NCI-H510A treated with DMSO at 0.1 percent for 48 hours (cell line): Measurements from ENCODE around the gene MYO1C.
"Not testable (repeated sequence)": the region's sequence is repeated elsewhere in the genome, so short reads cannot be mapped to it uniquely, and the experiment has no call there.

Source experiments
- DNase-seq: peaks from one replicate; lab custom pipeline; 2025; lab: John Stamatoyannopoulos, UW

The MYO1C gene

GRCh38 chr17:1462164-1463112 is 30.0 kb downstream of the MYO1C start:
- peak; percentile 14 for DNase-seq

- DNase-seq = no peak
Measured at GRCh38 chr17:1461198-1461944, 31.1 kb downstream of the MYO1C start.

GRCh38 chr17:1460233-1460632 is 32.3 kb downstream of the MYO1C start:
- no peak for DNase-seq

- DNase-seq = peak; percentile 81
Measured at GRCh38 chr17:1455797-1456599, 36.5 kb downstream of the MYO1C start, which contains the start of gene CRK. CRK (minus strand) TSS chr17:1456232; CDS start chr17:1456117, 115 bp downstream.

GRCh38 chr17:1455291-1455796 is 37.1 kb downstream of the MYO1C start:
- DNase-seq = peak; percentile 23

GRCh38 chr17:1454541-1454940 is 37.9 kb downstream of the MYO1C start:
- no peak for DNase-seq

GRCh38 chr17:1453694-1454093 is 38.8 kb downstream of the MYO1C start:
- DNase-seq = not testable (repeated sequence)

- DNase-seq = no peak
Measured at GRCh38 chr17:1452836-1453235, 39.6 kb downstream of the MYO1C start.

- DNase-seq = not testable (repeated sequence)
Measured at GRCh38 chr17:1450261-1450660, 42.2 kb downstream of the MYO1C start.

- DNase-seq = no peak
Measured at GRCh38 chr17:1449412-1449967, 43.0 kb downstream of the MYO1C start.

GRCh38 chr17:1447052-1447451 is 45.4 kb downstream of the MYO1C start:
- DNase-seq = no peak

- no peak for DNase-seq
Measured at GRCh38 chr17:1446201-1446600, 46.3 kb downstream of the MYO1C start.

GRCh38 chr17:1445695-1446094 is 46.8 kb downstream of the MYO1C start:
- DNase-seq = not testable (repeated sequence)

GRCh38 chr17:1442721-1443120 is 49.8 kb downstream of the MYO1C start:
- DNase-seq = not testable (repeated sequence)

GRCh38 chr17:1442187-1442586 is 50.3 kb downstream of the MYO1C start:
- DNase-seq = no peak

GRCh38 chr17:1440921-1441320 is 51.6 kb downstream of the MYO1C start:
- no peak for DNase-seq

- DNase-seq = no peak
Measured at GRCh38 chr17:1438593-1439083, 53.8 kb downstream of the MYO1C start.

GRCh38 chr17:1435326-1435725 is 57.2 kb downstream of the MYO1C start:
- no peak for DNase-seq

GRCh38 chr17:1434150-1434549 is 58.3 kb downstream of the MYO1C start:
- DNase-seq = no peak

- DNase-seq = no peak
Measured at GRCh38 chr17:1431631-1432104, 60.8 kb downstream of the MYO1C start.
